SK-N-SH treated with all-trans-retinoic acid at 6 μM for 48 hours (cell line): ENCODE results near the gene AIDA.
A peak's percentile ranks its signal among the peaks of the same experiment; 100 is the strongest.

Experiments used
- ATAC-seq: fragments of 200-7000 bp; cut with Tn5 transposase; 3 replicates; pipeline ENCODE4 v1.9.1; 2020; ENCODE audit warnings: mild to moderate bottlenecking, moderate library complexity
- ARNTL ChIP-seq: fragments of 450-650 bp; formaldehyde crosslinking; IDR thresholded peaks from 2 replicates; pipeline ENCODE4 v1.5.0; 2020; ENCODE audit warnings: low read depth, mild to moderate bottlenecking, moderate library complexity, borderline replicate concordance
- BACH2 ChIP-seq: fragments of 250-450 bp; sonication (Bioruptor Pico); IDR thresholded peaks from 2 replicates; pipeline ENCODE4 v1.9.0; 2021; ENCODE audit warnings: mild to moderate bottlenecking, borderline replicate concordance
- CSDC2 ChIP-seq: fragments of 250-450 bp; sonication (Bioruptor Pico); IDR thresholded peaks from 2 replicates; pipeline ENCODE4 v1.5.0; 2020; ENCODE audit warnings: mild to moderate bottlenecking, moderate library complexity
- ESRRG ChIP-seq: fragments of 250-450 bp; sonication (Bioruptor Pico); IDR thresholded peaks from 2 replicates; pipeline ENCODE4 v1.6.1; 2021; ENCODE audit warnings: mild to moderate bottlenecking
- GLIS3 ChIP-seq: fragments of 250-450 bp; sonication (Bioruptor Pico); IDR thresholded peaks from 2 replicates; pipeline ENCODE4 v1.5.0; 2020; ENCODE audit warnings: mild to moderate bottlenecking, moderate library complexity
- ISL1 ChIP-seq: fragments of 250-450 bp; sonication (Bioruptor Pico); IDR thresholded peaks from 2 replicates; pipeline ENCODE4 v2.1.2; 2022; ENCODE audit warnings: mild to moderate bottlenecking, moderate library complexity
- OSR1 ChIP-seq: fragments of 250-450 bp; sonication (Bioruptor Pico); IDR thresholded peaks from 2 replicates; pipeline ENCODE4 v1.8.0; 2022; ENCODE audit warnings: moderate library complexity, mild to moderate bottlenecking, inconsistent platforms
- PATZ1 ChIP-seq: fragments of 250-450 bp; sonication (Bioruptor Pico); IDR thresholded peaks from 2 replicates; pipeline ENCODE4 v1.8.0; 2020; ENCODE audit warnings: mild to moderate bottlenecking, moderate library complexity, borderline replicate concordance
- SNAI2 ChIP-seq: fragments of 250-450 bp; sonication (Bioruptor Pico); IDR thresholded peaks from 2 replicates; pipeline ENCODE4 v1.5.0; 2020; ENCODE audit warnings: mild to moderate bottlenecking, moderate library complexity
- TCF4 ChIP-seq: fragments of 250-450 bp; sonication (Bioruptor Pico); IDR thresholded peaks from 2 replicates; pipeline ENCODE4 v1.8.0; 2021; ENCODE audit warnings: mild to moderate bottlenecking, moderate library complexity, borderline replicate concordance
- TOX ChIP-seq: fragments of 250-450 bp; sonication (Bioruptor Pico); IDR thresholded peaks from 2 replicates; pipeline ENCODE4 v1.8.0; 2021; ENCODE audit warnings: mild to moderate bottlenecking, moderate library complexity, borderline replicate concordance
- TSHZ2 ChIP-seq: fragments of 250-450 bp; sonication (Bioruptor Pico); IDR thresholded peaks from 2 replicates; pipeline ENCODE4 v1.5.0; 2020; ENCODE audit warnings: mild to moderate bottlenecking, moderate library complexity
- ZC3H10 ChIP-seq: fragments of 250-450 bp; sonication (Bioruptor Pico); IDR thresholded peaks from 2 replicates; pipeline ENCODE4 v1.5.1; 2021; ENCODE audit warnings: mild to moderate bottlenecking, moderate library complexity
- ZFP3 ChIP-seq: fragments of 250-450 bp; sonication (Bioruptor Pico); IDR thresholded peaks from 2 replicates; pipeline ENCODE4 v1.5.0; 2020; ENCODE audit warnings: mild to moderate bottlenecking, moderate library complexity
- ZFP30 ChIP-seq: fragments of 450-650 bp; formaldehyde crosslinking; IDR thresholded peaks from 2 replicates; pipeline ENCODE4 v1.5.0; 2022; ENCODE audit warnings: mild to moderate bottlenecking, moderate library complexity
- ZNF70 ChIP-seq: fragments of 450-650 bp; formaldehyde crosslinking; IDR thresholded peaks from 2 replicates; pipeline ENCODE4 v1.5.0; 2020; ENCODE audit warnings: mild to moderate bottlenecking, moderate library complexity
- ZNF8 ChIP-seq: fragments of 450-650 bp; formaldehyde crosslinking; IDR thresholded peaks from 2 replicates; pipeline ENCODE4 v1.5.0; 2020; ENCODE audit warnings: mild to moderate bottlenecking, moderate library complexity
- TF ChIP-seq, protein P1 (sequence below): fragments of 250-450 bp; sonication (Bioruptor Pico); IDR thresholded peaks from 2 replicates; pipeline ENCODE4 v1.8.0; 2021; ENCODE audit warnings: low read depth, mild to moderate bottlenecking, moderate library complexity, borderline replicate concordance
- TF ChIP-seq, protein P2 (sequence below): fragments of 250-450 bp; sonication (Bioruptor Pico); IDR thresholded peaks from 2 replicates; pipeline ENCODE4 v1.5.1; 2021; ENCODE audit warnings: mild to moderate bottlenecking, moderate library complexity

The AIDA gene

GRCh38 chr1:222643938-222644635 lies 68.2 kb downstream of the AIDA start:
- ATAC-seq: peak; percentile 99
- TF ChIP-seq, protein P1, sequence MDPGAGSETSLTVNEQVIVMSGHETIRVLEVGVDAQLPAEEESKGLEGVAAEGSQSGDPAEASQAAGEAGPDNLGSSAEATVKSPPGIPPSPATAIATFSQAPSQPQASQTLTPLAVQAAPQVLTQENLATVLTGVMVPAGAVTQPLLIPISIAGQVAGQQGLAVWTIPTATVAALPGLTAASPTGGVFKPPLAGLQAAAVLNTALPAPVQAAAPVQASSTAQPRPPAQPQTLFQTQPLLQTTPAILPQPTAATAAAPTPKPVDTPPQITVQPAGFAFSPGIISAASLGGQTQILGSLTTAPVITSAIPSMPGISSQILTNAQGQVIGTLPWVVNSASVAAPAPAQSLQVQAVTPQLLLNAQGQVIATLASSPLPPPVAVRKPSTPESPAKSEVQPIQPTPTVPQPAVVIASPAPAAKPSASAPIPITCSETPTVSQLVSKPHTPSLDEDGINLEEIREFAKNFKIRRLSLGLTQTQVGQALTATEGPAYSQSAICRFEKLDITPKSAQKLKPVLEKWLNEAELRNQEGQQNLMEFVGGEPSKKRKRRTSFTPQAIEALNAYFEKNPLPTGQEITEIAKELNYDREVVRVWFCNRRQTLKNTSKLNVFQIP: 0 out of 2 replicates have a peak, but pooled peaks have one; percentile 66
- TF ChIP-seq TOX (no peak), TCF4 (CRISPR knock-in tag) (no peak), TSHZ2 (CRISPR knock-in tag) (no peak)

DNA sequence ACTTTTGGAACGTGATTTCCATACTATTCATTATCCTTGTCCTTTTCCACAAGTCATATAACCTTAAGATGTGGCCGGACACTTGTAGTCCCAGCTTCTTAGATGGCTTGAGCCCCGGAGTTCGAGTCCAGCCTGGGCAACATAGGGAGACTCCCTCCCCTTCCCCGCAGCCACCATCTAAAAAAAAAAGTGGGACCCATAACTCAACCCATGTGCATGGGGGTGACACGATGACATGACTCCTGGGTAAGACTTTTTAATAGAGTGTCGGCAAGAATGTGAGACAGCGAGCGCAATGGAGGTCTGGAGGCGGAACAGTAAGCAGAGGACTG lies 68.7 kb downstream of the AIDA start:
- TF ChIP-seq TOX (0 out of 2 replicates have a peak, but pooled peaks have one; percentile 3), ZNF70 (CRISPR knock-in tag) (no peak)
- TF ChIP-seq, all 23 proteins: peak for 1
- peak; percentile 51 for ATAC-seq

GRCh38 chr1:222642468-222642867 lies 69.8 kb downstream of the AIDA start:
- ATAC-seq: no peak
- TF ChIP-seq, protein P1: no peak
- TF ChIP-seq CSDC2 (CRISPR knock-in tag) (no peak), OSR1 (CRISPR knock-in tag) (no peak), ESRRG (CRISPR knock-in tag) (no peak), SNAI2 (CRISPR knock-in tag) (no peak), GLIS3 (CRISPR knock-in tag) (no peak), TCF4 (CRISPR knock-in tag) (no peak), ZFP30 (CRISPR knock-in tag) (no peak), ZNF8 (CRISPR knock-in tag) (no peak), ZFP3 (CRISPR knock-in tag) (no peak), ARNTL (CRISPR knock-in tag) (no peak), BACH2 (CRISPR knock-in tag) (no peak), ZNF70 (CRISPR knock-in tag) (no peak), PATZ1 (CRISPR knock-in tag) (no peak), ISL1 (CRISPR knock-in tag) (no peak), ZC3H10 (no peak)
- TF ChIP-seq, protein P2, sequence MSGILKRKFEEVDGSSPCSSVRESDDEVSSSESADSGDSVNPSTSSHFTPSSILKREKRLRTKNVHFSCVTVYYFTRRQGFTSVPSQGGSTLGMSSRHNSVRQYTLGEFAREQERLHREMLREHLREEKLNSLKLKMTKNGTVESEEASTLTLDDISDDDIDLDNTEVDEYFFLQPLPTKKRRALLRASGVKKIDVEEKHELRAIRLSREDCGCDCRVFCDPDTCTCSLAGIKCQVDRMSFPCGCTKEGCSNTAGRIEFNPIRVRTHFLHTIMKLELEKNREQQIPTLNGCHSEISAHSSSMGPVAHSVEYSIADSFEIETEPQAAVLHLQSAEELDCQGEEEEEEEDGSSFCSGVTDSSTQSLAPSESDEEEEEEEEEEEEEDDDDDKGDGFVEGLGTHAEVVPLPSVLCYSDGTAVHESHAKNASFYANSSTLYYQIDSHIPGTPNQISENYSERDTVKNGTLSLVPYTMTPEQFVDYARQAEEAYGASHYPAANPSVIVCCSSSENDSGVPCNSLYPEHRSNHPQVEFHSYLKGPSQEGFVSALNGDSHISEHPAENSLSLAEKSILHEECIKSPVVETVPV (CRISPR knock-in tag): no peak
